Measurements from ENCODE around the gene DRC7. TPM values are rescaled to one million over a fixed set of nuclear protein-coding genes. Genes with fewer than 3 reads are reported as not detected.
A peak's percentile ranks its signal among the peaks of the same experiment; 100 is the strongest.

The DRC7 gene
- total RNA-seq, 1 donor from 2014 or later = not detected

DNA sequence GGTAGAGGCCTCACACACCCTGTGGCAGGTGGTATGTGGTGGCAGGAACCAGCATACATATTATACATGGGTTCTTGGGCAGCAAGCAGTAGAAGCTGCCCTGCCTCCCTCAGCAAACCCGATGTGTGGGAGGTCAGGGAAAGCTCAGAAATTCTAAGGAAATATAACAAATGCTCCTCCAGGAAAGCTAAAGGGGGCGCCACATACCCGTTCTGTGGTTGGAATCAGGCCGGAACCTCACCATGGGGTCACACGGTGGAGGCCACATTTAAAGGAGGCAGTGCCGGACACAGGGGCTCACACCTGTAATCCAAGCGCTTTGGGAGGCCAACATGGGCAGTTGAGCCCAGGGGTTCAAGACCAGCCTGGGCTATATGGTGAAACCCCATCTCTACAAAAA, 28.6 kb downstream of the DRC7 start:
- H3K4me1 Mint-ChIP-seq (ENCODE audit: low read depth) = no peaks in the 10 kb centered on the region

DNA sequence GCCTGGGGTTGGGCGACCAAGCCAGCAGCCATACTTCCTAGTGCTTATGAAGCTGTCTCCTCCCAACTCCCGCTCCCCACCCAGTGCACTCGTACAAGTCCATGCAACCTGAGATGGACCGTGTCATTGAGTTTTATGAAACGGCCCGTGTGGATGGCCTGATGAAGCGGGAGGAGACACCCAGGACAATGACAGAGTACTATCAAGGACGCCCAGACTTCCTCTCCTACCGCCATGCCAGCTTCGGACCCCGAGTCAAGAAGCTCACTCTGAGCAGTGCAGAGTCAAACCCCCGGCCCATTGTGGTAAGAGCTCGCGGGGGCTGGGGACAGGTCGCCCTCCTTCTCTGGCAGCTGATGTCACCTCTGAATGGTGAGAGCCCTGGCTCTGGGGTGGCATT, 29.9 kb downstream of the DRC7 start:
- TF ChIP-seq CTCF (IDR thresholded peaks at IDR 0.05) = no peak
- Mint-ChIP-seq H3K27ac (ENCODE audit: unreplicated experiment) (no peak overlapping the region), H3K9me3 (ENCODE audit: low read depth) (no peaks in the 10 kb centered on the region), H3K4me1 (ENCODE audit: low read depth) (no peaks in the 10 kb centered on the region), H3K4me3 (ENCODE audit: unreplicated experiment) (no peak overlapping the region), H3K27me3 (ENCODE audit: low read depth) (no peaks in the 10 kb centered on the region), H3K36me3 (ENCODE audit: low read depth) (no peaks in the 10 kb centered on the region)
- peak; percentile 70 for DNase-seq (ENCODE audit: low spot score)

More for the DNA sequence above, 28.6 kb downstream of the DRC7 start:
- DNase-seq (ENCODE audit: low spot score) = peak; percentile 59
- H3K27ac Mint-ChIP-seq (ENCODE audit: unreplicated experiment) = no peak overlapping the region
- TF ChIP-seq CTCF (IDR thresholded peaks at IDR 0.05) = peak; percentile 65
- no peak overlapping the region for H3K4me3 Mint-ChIP-seq (ENCODE audit: unreplicated experiment)
- H3K27me3 Mint-ChIP-seq (ENCODE audit: low read depth) = no peaks in the 10 kb centered on the region
- H3K9me3 Mint-ChIP-seq (ENCODE audit: low read depth) = no peaks in the 10 kb centered on the region
- H3K36me3 Mint-ChIP-seq (ENCODE audit: low read depth) = no peaks in the 10 kb centered on the region

- Mint-ChIP-seq H3K4me1 (ENCODE audit: low read depth) (no peaks in the 10 kb centered on the region), H3K27me3 (ENCODE audit: low read depth) (no peaks in the 10 kb centered on the region), H3K4me3 (ENCODE audit: unreplicated experiment) (no peak overlapping the region), H3K27ac (ENCODE audit: unreplicated experiment) (no peak overlapping the region), H3K9me3 (ENCODE audit: low read depth) (no peaks in the 10 kb centered on the region), H3K36me3 (ENCODE audit: low read depth) (no peaks in the 10 kb centered on the region)
- no peak for TF ChIP-seq CTCF (IDR thresholded peaks at IDR 0.05)
- DNase-seq (ENCODE audit: low spot score) = peak; percentile 4
These were observed 30.5 kb downstream of the DRC7 start for GRCh38 chr16:57725151-57725550.

- no peaks in the 10 kb centered on the region for H3K27me3 Mint-ChIP-seq (ENCODE audit: low read depth)
- no peaks in the 10 kb centered on the region for H3K36me3 Mint-ChIP-seq (ENCODE audit: low read depth)
- TF ChIP-seq CTCF (IDR thresholded peaks at IDR 0.05) = no peak
- no peaks in the 10 kb centered on the region for H3K4me1 Mint-ChIP-seq (ENCODE audit: low read depth)
- H3K4me3 Mint-ChIP-seq (ENCODE audit: unreplicated experiment) = no peak overlapping the region
- DNase-seq (ENCODE audit: low spot score) = no peak
- no peak overlapping the region for H3K27ac Mint-ChIP-seq (ENCODE audit: unreplicated experiment)
- no peaks in the 10 kb centered on the region for H3K9me3 Mint-ChIP-seq (ENCODE audit: low read depth)
These were observed 30.9 kb downstream of the DRC7 start for GRCh38 chr16:57725554-57725953.

DNA sequence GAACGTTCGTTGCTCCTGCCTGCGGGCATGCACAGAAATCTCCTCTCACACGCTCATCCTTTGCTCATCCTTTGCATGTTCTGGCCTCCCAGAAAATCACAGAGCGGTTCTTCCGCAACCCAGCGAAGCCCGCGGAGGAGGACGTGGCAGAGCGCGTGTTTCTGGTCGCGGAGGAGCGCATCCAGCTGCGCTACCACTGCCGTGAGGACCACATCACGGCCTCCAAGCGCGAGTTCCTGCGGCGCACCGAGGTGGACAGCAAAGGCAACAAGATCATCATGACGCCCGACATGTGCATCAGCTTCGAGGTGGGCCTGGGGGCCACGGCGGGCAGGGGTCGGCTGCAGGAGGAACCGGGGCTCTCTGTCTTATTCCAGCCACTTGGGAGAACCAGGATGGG, 31.4 kb downstream of the DRC7 start:
- H3K36me3 Mint-ChIP-seq (ENCODE audit: low read depth) = no peaks in the 10 kb centered on the region
- no peak overlapping the region for H3K27ac Mint-ChIP-seq (ENCODE audit: unreplicated experiment)
- no peak overlapping the region for H3K4me3 Mint-ChIP-seq (ENCODE audit: unreplicated experiment)
- TF ChIP-seq CTCF (IDR thresholded peaks at IDR 0.05) = no peak
- no peaks in the 10 kb centered on the region for H3K27me3 Mint-ChIP-seq (ENCODE audit: low read depth)
- H3K4me1 Mint-ChIP-seq (ENCODE audit: low read depth) = no peaks in the 10 kb centered on the region
- no peaks in the 10 kb centered on the region for H3K9me3 Mint-ChIP-seq (ENCODE audit: low read depth)
- peak; percentile 76 for DNase-seq (ENCODE audit: low spot score)

All from chondrocyte (in vitro differentiated cells).